Hypothalamus (tissue), 51 donors: ENCODE results near the gene RASGEF1B.

Experiments
- DNase-seq, 51 donors: peaks; one replicate each; lab custom pipeline; 2025; lab: John Stamatoyannopoulos, UW

The RASGEF1B gene

DNA sequence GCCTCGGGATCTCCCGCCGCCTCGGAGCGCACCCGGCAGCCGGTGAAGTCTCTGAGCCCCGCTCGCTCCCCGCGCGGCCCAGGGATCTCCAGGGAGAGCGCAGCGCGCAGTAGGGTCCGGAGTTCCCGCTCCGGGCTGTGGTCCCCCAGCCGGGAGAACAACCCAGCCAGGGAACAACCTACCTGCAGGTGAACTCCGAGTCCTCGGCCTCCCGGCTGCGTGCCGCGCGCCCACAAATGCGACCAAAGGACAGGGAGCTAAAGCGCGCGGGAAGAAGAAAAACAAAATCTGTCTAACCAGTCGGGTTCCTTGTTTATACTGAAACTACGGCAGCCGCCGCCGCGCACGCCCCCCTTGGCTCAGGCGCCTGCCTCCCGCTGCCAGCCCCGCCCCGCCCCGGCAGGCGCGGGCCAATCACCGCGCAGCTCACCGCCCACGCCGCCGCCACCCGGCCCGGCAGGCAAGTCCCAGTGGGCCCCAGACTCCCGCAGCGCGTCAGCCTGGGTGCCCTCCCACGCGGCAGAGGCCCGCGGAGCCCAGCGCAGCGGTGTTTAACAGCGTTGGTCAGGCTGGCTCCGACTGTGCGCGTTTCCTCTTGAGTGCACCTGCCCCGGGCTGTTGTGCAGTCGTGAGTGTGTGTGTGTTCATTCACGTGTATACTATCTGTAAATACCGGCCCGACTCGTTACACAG lies at the start of gene RASGEF1B:
Gene RASGEF1B (minus strand): TSS at position 320 of the 693 bp plus-strand sequence. CDS start 12,399 bp downstream, outside the sequence.
- peak; percentile 4 to 95 (median 85) for DNase-seq

DNA sequence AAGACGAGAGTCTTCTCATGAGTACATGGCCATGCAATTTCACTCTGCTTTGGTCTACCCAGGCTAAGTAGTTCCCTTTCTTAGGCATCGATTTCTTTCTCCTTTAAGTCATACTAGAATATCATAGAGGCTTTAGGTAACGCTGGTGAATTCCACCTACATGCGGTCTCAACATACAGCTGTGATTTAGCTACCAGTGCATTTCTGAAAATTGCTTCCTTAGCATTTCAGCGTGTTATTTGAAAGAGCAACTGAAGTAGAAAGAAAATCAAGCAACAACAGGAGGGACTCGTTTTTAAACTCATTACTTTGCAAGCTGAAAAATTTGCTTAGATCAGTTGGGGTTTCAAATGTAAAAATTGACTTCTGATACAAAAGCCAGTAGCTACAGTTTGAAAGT lies 48.1 kb upstream of the RASGEF1B start:
- DNase-seq, result no peak

DNA sequence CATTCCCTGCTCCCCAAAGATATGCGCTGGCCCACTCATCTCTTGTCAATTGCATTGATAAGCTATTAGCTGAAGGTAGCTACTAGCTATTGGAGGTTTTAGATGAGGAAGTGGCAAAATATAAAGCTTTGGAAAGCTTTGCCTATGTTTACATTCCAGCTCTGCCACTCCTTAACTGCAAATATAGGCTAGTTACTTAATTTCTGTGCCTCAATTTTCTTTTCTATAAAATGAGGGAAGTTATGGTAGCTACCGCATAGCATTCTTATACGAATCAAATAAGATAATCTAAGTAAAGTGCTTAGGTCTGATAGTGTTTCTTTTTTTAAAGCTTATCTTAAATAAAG lies 47.7 kb upstream of the RASGEF1B start:
- DNase-seq, result no peak

DNA sequence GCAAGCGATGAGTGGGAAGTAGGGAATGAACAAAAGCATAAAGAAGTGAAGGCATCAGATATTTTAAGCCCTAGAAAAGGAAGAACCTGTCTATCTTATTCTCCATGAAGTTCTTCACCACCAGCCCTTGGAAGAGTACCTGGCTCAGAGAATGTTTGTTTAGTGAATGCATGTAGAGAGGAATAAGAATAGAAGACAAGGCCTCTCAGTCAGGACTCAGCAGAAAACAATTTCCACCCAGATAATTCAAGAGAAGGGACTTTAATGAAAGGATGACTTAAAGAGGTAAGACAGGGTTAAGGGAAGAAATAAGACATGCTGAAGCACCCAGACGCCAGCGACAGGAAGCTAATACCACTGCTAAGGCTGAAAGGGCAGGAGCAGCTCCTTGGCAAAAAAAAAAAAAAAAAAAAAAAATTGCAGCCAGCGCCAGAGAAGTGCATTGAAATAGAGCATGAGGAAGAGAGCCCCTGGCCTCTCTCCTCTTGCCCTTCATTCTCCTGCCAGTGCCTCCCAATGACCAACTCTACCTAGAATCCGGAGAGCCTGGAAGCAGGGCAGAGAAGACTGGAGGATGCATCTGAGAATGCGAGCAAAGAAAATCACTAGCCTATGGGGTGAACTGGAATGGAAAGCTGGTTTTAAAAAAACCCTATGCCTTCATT lies 47.2 kb upstream of the RASGEF1B start:
- DNase-seq, result no peak

DNA sequence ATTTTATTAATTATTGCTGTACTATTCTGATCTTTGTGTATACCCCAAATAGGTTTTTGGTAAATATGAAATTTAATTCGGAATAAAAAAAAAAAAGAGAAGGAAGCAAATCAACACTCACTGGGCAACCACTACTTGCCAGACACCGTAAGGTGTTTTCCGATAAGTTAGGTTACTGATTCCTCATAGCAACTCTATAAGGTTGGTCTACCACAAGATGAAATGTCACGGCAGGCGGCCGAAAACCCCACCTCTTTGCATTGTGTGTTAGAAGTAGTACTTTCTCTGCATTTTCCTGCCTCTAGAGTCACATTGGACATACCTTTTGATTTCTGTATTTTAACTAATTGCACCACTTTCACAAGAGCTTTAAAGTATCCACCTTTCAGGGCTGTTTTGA lies 44.5 kb upstream of the RASGEF1B start:
- no peak for DNase-seq

DNA sequence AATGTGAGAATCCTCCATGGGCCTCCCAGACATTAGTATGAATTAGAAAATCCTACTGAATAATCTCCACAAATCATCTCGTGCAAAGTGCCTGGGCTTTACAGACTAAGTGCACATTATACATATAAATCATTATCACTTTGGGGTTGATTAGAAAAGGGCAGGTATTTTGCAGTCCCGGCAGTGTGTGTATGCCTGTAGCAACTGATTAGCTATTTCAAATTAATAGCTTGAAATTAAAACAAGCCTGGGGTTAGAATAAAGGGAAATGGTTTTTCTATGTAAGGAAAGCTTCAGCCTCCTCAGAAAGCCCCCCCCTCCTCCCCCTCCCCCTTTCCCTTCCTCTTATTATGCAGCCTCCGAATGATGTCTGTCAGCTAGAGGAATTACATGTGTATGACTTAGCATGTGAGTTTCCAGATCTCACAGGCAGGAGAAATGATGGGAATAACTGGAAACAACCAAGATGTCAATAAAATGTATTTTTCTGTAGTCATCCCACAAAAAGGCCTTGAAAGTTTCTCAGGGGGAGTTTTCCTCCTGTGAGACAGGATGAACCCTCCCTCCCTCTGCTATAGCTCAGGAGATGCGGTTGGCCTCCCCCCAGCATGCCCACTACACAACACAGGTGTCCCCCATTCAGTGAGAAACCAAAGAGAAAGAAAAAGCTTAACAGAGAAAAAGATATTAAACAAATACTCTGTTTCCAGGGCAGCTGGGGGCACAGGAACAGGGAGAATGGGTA lies 41.2 kb upstream of the RASGEF1B start:
- no peak for DNase-seq

DNA sequence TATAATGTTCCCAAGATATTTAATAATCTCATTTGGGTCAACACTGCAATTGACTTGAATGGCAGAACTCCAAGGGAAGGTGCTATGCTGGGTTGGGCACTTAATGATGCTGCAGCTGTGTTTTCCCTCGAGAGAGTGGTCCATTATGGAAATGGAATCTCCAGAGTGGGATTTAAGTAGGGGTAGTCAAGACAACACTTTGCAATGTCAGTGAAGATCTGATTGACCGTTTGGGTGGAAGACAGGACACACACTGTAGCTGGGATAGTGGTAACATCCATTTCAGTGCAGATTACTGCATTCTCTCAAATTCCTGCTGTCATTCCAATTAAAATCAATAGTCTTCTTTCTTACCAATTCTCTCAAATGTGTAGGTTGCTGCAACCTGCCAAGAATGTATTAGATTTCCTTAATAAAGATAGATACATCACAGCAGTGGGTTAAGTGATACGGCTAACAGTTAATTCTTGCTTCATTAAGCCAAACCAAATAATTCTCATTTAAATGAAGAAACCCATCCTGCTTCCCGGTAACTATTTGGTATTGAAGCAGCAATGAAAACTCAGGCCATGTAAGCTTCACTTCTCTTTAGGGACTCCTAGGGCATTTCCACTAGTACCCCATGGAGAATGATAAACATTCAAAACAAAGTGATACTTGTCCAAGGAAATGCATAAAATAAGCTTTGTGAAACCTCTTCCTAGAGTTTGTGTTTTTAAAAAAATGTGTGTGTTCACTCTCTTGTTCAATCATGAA lies 40.5 kb upstream of the RASGEF1B start:
- DNase-seq, result no peak

DNA sequence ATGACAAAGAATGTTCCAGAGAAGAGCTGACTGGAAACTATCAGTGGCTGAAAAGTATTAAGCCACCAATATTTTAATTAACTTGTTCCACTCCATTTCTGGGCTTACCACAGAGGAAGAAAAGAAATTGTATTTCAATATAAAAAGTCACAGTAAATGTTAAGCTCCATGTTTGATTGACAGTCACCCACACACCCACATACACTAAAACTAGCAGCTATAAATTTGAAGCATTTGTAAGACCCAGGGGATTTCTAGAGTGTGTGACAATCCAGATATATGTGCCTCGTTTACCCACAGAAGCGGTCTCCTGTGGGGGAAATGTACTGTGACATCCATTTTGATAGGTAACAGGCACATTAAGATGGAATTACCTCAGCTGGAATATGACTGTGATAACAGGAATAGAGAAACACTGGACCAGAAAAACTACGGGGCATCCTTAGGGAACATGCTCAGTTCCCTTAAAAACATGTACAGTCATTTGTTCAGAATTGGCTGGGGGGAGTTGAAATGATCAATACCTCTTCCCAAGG lies 39.0 kb upstream of the RASGEF1B start:
- DNase-seq, result no peak

DNA sequence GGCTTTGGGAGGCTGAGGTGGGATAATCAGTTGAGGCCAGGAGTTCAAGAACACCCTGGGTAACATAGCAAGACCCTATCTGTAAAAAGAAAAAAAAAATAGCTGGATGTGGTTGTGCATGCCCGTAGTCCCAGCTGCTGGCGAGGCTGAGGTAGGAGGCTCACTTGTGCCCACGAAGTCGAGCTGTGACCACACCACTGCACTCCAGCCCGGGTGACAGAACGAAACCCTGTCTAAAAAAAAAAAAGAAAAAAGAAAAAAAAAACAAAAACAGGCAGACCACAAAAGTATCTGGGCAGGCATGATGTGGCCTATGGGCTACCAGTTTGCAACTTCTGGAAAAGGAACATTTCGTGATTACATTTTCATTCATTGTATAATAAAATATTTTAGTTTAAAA lies 38.1 kb upstream of the RASGEF1B start:
- no peak for DNase-seq

DNA sequence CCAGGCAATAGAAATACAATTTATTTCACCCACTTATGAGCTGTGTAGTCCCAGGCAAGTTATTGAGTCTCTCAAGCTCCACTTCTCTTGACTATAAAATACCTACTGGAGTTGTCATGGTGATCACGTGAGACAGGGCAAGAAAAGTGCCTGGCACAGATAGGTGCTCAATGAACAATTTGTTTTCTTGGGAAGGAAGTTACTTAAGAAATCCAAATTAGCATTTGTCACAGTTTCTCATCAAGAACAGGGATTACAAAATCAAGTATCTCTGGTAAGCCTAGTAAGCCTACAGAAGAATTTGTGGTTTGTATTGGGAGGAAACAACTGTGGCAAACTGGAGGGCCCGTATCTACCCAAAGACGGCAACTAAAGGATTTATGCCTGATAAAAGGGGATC lies 37.5 kb upstream of the RASGEF1B start:
- no peak for DNase-seq

DNA sequence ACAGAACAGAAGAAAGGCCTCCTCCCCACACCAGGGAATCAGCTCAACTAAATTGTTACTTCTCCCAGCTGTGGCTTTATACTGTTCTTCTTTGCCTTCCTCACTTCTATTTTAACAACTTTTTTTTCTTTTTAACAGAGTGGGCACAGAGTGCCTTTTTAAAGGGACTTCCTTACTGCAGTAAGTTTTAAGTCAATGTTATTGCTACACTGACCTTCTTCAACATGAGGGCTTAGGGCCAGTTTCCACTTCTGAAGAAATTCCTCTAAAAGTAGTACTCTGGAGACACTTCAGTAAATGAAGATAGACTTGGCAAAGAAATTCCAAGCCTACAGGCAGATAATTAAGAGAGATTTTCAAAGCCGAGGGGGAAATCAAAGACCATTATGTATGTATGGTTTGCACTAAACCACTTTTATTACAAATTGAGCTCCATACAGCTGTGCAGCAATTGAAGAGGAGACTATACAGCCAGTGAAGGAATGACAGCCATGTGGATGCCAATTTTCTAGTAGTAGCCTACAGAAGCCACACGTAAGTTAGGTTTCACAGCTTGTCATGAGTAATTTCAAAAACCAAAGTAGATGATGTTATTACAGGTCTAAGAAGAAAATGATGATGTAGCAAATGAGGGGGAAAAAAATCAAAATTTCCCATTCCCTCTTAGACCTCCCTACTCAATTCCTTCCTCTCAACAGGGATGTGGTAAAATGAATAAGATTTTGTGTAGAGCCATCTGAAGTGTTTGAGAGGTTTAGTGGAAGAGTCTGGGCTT lies 36.9 kb upstream of the RASGEF1B start:
- DNase-seq, result no peak

DNA sequence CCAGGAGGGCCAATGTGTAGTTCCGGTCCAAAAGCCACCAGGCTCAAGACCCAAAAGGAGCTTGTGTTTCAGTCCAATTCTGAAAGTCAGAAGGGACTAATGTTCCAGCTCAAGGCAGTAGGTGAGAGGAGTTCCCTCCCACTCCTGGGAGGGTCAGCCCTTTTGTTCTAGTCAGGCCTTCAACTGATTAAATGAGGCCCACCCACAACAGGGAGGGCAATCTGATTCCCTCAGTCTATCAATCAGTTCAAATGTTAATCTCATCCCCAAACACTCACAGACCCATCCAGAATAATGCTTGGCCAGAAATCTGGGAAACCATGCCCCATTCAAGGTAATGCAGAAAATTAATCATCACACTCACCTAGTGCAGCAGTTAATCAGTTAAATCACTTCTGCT lies 35.8 kb upstream of the RASGEF1B start:
- DNase-seq, result no peak

DNA sequence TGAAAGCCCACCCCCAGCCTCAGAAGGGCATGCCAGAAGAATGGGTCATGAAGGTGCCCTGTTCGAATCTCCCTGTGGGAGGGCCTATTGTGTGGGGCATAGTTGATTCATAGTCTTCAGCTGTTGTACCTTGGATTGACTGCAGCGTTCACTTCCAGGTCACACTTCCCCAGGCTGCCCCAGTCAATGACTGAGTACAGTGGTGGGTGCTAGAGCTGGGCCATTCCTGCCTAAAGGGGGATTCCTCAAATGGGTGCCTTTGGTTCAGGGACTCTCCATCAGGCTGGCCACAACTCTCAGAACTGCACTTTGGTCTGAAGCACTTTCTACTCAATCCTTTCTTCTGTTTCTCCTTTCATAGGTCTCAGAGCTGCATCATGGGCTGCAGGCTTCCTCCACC lies 35.0 kb upstream of the RASGEF1B start:
- no peak for DNase-seq

DNA sequence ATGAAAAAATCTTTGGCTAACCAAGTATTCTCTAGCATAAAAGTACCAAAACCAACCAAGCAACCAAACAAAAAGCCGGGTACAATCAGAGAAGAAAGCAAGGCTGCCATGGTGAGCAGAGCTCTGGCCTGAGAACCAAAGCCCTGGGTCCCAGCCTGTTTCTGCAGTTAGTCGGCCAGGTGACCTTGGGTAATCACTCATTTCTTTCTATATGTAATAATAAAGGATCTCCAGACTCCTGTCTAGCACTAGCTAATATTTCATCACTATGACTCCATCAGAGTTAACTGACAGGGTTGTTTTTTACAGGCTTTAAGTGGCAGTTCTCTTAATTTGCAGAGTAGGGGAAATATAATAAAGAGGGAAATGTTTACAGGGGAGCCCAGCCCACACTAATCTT lies 34.0 kb upstream of the RASGEF1B start:
- DNase-seq, result no peak

DNA sequence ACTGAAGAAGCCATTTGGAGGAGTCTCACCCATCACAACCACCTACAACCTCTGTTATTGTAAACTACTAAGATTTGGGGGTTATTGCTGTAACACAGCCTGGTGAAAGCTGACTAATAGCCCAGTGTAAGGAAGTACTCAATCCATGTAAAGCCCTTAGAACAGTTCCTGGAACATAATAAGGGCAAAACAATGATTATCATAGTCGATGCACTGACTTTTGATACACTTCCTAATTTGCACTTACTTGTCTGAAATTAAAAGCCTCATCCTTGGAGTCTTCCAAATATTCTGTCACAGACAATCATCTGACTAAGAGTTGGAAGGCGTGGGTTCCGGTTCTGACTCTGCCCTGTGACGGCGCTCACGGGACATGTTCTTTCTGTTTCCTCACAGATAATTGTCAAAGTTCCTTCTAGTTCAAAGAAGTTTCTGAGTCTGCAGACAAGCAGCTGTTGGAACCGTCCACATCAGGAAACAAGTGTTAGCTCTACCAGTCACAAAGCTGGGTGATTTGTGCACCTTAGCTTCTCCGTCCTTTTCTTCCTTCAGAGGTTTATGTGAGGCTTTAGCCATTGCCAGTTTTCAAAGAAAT lies 33.4 kb upstream of the RASGEF1B start:
- DNase-seq, result peak in 13 of 51 donors; percentile 2 to 27 (median 9)

DNA sequence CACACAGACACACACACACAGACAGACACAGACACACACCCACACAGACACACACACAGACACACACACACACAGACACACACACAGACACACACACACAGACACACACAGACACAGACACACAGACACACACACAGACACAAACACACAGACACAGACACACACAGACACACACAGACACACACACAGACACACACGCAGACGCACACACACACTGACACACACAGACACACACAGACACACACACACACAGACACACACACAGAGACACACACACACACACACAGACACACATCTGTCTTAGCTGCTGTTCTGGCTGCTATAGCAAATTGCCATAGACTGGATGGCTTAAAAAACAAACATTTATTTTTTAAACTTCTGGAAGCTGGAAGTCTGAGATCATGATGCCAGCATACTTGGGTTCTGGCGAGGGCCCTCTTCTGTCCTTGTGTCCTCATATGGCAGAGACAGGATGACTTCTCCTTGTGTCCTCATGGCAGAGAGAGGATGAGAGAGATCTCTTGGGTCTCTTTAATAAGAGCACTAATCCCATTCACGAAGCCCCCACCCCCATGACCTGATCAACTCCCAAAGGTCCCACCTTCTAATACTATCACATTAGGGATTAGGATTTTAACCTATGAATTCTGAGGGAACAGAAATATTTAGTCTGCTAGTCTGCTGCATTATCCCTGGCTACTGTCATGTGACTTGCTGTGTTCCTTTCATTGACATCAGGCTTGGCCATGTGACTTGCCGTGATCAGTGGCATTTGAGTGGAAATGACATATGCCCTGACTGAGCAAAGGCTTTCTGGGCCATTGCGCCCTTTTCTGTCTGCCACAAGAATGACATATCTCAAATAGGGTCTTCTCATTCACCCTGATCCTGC lies 32.7 kb upstream of the RASGEF1B start:
- DNase-seq, result peak in 2 of 51 donors; percentile 7 to 13

DNA sequence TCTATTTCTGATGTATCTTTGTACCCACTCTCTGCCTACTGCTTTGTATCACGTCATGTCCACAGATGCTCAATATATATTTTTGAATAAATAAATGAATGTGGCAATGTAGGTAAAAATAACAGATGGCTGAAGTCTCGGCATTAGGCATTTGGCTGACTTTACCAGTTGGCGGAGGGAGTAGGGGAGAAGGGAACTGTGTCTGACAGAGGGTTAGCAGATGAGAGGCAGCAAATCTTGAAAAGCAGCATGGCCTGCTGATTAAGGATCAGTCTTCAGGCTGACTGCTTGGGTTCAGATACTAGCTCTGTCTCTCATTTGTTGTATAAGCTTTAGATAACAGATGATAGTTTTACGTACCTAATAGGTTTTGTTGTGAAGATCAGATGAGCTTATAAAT lies 31.9 kb upstream of the RASGEF1B start:
- DNase-seq, result no peak

DNA sequence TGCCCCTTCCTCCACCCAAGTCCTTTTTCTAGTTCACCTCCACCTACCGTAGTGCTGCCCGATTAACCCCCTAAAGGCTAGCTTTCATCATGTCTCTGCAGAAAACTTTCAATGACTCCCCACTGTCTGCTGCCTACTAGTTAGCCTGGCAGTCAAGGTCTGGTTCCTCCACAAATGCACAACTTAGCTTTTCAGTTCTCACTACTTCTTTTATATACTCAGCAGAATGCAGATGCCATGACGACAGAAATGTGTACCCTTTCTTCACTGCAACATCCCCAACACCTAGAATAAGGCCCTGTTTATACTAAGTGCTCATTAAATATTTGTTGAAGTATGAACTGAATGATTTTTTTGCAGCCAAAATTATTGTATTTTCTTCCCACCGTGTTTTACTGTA lies 30.9 kb upstream of the RASGEF1B start:
- no peak for DNase-seq

DNA sequence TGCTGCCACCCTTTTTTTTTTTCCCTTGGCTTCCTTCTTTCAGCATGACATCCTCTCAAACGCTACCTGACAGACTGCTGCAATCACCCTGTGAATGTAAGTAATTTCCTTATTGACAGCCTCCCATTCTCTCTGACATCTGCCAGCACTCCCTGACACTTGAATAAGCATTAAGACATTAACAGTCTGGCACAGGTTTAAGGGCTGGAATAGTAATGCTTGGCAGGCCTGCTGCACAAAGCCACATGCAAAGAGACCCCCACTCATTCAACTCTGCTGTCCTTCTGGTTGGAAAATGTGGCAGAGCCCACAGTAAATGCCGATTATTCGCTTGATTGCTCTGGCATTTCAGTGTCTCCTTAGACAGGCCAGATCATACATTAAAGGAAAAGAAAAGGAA lies 28.1 kb upstream of the RASGEF1B start:
- no peak for DNase-seq
